ENCODE measurements around the gene CDO1.

DNA sequence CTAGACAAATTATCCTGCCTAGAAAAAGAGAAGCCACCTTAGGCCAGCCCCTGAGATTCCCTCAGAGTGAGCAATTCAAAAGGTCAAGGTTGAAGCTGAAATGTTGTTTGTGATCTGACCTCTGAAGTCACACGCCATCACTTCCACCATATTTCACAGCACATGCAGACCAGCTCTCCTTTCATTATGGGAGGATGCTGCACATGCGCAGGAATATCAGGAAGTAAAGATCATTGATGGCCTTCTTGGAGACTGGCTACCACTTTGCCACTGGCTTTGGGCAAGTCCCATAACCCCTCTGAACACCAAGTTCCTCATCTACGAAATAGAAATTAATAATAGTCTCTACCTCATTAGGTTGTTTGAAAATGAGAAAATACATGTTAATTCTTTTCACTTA is 39.5 kb downstream of the CDO1 start:
- TF ChIP-seq CTCF (IDR thresholded peaks at IDR 0.05; ENCODE audit: low read depth, low read length) (no peak), POLR2A (IDR thresholded peaks at IDR 0.05; ENCODE audit: extremely low read depth, insufficient read length) (no peak), MYC (IDR thresholded peaks at IDR 0.05; ENCODE audit: low read depth, low read length) (no peak)
